ENCODE data around the gene METTL25B.

METTL25B gene

DNA sequence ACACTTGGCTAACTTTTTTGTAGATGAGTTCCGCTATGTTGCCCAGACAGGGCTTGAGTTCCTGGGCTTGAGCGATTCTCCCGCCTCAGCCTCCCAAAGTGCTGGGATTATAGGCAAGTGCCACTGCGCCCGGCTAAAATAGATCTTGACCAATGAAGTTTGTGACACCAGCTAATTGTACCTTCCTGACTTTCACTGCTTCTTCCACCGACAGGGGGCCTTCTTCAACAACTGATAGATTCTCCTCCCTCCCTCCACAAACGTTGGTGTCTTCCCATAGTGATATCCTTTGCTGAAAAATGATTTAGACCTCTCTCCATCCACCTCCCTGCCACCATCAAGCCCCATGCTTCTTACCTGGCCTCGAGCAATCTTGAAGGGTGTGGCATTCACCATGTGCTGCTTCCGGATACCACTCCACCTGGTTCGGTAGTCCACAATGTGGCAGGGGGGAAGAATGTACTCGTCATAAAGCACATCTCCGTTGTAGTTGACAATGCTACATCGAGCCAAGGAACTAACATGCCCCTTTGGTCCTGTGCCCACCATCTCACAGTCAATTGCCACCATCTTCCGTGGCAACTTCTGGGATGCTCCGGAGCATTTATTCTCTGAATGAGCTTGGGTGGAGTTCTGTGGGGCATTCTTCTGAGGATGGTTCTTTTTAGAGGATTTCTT is 1.6 kb upstream of the METTL25B start:
- DNase-seq (ENCODE audit: low read depth), result peak; percentile 82

DNA sequence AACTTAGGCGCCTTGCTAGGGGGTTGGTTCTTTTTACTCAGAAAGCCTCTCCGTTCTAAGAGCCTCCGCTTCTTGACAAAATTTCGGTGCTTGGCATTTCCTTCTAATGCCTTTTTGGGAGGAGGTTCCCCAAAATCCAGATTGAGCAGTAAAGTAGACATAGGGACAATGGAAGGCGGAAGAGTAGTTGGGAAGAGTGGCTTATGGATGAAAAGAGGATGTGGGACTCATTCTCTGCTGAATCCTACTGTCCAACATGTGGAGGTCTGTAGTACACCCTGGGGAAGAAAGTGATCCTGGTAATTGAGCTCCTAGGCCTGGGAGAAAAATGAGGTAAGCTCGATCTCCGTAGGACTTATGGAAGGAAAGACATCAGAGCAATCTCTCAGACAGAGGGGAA is 777 bp upstream of the METTL25B start:
- DNase-seq (ENCODE audit: low read depth), result no peak

DNA sequence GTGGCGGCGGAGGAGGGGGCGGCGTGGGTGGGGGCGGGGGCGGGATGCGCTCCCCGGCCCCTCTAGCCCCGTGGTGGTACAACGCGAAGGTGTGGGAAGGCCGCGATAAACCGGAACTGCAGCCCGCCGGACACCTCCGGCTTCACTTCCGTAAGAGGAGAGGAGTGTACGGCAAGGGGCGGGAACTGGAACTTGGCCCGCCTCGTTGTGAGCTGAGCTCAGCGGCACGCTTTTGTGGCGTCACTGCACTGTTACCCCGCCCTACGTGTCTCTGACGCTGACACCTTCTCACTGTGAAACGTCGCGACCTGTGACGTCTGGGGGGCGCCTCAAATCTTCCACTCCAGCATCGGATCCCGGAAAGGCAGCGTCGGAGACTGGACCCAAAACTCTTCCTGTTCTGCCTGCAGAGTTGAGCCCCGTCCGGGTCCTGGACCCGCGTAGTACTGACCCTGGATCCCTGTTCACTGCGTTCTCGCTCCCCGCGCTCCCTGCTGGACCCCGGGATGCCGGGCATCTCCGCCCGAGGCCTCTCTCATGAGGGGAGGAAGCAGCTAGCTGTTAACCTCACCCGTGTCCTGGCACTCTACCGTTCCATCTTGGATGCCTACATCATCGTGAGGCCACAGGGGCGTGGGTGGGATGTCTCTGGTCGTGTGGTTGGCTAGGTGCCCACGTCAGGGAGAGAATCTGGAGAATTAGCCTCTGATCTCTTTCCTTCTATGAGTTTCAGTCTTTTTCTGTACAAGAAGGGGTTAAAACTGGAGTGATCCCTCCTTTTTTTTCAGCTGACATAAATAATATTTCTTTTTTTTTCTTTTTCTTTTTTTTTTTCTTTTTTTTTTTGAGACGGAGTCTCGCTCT is 562 bp downstream of the METTL25B start, which contains the start of gene ISG20L2:
Gene ISG20L2 (minus strand): TSS at position 168 of the 864 bp plus-strand sequence. CDS start 1,114 bp downstream, outside the sequence.
- DNase-seq (ENCODE audit: low read depth), result peak; percentile 99

DNA sequence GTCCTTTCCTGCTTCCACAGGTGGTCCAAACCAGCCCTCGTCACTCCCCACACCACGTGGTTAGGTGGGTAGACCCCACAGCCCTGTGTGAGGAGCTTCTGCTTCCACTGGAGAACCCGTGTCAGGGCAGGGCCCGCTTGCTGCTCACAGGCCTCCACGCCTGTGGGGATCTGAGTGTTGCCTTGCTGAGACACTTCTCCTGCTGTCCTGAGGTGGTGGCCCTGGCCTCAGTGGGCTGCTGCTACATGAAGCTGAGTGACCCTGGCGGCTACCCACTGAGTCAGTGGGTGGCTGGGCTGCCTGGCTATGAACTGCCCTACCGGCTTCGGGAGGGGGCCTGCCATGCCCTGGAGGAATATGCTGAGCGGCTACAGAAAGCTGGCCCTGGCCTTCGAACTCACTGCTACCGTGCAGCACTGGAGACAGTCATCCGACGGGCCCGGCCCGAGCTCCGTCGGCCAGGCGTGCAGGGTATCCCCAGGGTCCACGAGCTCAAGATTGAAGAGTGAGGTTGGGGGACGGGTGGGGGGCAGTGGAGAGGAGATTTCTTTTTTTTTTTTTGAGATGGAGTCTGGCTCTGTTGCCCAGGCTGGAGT is 5.8 kb downstream of the METTL25B start:
- DNase-seq (ENCODE audit: low read depth), result no peak

DNA sequence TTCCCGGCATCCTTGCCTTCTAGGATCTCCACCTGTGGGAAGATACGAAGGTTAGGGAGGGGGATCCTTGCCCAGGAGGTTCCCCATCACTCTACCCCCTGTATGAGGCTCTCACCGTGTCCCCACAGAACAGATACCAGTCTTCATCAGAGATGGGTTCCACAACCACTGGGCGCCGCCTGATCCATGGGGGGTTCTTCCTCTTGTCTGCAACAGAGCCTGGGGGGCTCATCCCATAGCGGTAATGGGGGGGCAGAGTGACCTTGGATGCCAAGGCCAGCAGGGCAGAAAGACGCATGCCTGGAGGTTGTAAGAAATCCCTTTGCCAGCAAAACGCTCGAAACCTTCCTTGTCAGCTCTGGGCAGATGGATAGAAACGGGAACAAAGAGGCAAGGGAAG is 10.1 kb downstream of the METTL25B start:
- no peak for DNase-seq (ENCODE audit: low read depth)

DNA sequence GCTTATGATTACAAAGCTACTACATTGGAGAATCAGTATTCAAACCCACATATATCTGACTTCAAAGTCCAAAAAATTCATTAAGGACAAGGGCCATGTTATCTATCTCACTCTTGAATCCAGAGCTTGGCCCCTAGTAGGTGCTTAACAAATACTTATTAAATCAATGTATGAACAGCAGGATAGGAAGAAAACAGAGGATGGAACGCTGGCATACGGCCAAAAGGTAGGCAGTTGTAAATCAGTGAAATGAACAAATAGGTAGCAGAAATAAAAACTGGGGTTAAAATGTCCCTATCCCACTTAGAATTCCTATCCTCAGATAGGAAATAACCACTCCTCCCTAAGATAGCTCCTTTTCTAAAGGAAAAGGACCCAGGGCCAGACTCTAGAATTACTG is 10.6 kb downstream of the METTL25B start:
- DNase-seq (ENCODE audit: low read depth), result no peak

DNA sequence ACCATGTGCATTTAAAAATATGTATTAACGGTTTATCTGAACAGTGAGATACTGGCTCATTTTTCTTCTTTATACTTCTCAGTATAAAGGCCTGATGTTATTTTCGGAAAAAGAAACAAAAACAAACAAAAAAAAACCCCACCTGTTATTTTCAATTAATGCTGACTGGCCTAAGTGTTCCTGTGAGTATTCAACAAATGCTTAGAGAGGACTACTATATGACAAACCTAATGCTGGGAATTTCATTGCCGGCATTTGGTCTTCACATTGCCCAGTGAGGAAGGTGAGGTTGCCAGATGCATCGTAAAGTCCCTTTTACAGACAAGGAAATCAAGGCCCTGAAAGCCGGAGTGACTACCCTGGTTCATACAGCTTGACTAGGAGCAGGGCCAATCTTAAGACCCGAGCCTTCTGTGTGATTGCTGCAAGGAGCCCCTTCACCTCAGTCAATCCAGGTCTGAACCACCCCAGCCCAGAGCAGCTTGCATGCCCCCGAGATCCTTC is 12.0 kb downstream of the METTL25B start:
- no peak for DNase-seq (ENCODE audit: low read depth)

DNA sequence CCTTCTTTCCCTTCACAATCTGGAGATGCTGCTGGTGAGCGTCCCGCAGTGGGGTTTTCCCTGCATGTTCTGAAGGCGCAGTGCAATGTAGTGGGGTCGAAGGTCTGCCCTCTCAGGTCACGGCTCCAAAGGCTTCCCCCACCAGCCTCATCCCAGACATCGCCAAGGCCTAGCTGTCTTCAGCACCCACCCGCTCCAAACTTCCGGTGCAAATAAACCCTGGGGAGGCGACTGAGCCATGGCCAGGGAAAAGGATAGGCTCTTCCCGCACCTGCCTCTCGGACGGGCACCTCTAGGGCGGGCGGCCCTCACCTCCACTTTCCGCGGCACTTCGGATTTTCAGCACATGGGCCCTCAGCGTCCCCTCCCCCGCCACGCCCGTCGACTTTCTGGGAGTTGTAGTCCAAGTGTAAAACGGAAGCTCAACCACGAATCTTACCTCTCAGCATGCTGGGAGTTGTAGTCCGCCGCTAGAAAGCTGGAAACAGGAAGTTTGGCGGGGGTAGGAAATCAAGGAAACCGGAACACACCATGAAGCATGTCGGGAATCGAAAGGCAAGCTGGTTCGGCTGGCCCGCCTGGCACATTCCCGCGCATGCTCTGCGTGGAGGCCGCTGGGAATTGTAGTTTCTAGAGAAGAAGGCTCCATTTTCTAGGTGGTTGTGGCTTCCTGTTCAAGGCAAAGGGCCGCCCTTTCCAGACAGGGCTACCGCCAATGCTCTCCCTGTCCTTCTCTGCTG is 12.6 kb downstream of the METTL25B start, which contains the start of gene MRPL24:
Gene MRPL24 (minus strand): TSS at position 348 of the 740 bp plus-strand sequence. CDS start 2,384 bp downstream, outside the sequence.
- peak; percentile 100 for DNase-seq (ENCODE audit: low read depth)

DNA sequence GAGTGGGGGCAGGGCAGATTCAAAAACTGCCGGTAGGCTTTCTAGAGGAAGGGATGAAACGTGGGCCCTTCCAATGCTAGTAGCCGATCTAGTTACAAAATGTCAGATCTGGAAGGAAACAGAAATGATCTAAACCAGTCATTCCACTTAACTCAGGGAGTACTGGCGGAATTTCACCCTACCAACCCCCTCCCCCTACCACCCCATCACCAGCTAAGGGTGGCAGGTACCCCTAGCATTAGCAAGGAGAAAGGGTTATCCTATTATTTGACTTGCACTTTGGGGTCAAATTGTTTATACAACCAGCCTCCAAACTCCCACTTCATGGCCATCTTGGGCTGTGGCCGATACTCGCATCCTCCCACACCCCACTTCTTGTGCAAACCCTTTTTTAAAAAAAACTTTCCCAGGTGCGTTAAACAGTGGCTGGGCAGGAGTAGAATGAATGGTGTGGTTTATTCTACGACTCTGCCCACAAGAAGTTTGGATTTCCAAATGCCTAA is 13.3 kb downstream of the METTL25B start:
- DNase-seq (ENCODE audit: low read depth), result no peak

DNA sequence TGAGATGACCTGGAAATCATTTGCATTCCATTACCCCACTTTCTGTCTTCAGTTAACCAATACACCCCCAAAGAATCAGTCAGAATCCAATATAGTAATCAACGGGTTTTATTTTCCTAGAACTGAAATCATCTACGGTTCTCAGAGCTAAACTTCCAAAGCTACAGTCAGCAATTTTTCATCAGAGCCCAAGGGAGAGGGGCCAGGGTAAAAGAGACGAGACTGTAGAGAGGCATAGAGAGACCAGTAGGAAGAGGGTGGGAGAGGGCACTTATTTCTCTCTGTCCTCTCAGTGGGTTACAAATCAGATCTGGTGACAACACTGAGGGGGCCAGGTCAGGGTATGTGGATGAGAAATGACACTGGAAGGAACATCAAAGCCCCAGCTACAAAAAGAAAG is 13.7 kb downstream of the METTL25B start:
- DNase-seq (ENCODE audit: low read depth), result no peak

DNA sequence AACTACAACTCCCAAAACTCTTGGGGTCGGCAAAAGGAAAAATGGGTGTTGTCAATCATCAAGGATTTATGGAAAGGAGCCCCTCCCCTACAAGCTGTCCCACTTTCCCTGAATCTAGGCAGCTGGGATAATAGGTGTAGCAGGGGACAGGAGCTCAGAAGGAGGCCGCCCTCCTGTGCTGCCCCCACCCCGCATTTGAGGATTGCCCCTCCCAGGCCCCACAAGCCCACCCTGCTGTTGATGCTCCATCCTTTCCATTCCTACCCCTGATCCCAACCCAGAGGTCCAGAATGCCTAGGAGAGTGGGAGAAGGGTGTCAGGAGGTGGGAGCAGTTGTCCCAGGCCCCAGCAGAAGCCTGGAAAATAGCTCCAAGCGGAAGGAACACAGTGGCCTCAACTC is 14.5 kb downstream of the METTL25B start:
- no peak for DNase-seq (ENCODE audit: low read depth)

DNA sequence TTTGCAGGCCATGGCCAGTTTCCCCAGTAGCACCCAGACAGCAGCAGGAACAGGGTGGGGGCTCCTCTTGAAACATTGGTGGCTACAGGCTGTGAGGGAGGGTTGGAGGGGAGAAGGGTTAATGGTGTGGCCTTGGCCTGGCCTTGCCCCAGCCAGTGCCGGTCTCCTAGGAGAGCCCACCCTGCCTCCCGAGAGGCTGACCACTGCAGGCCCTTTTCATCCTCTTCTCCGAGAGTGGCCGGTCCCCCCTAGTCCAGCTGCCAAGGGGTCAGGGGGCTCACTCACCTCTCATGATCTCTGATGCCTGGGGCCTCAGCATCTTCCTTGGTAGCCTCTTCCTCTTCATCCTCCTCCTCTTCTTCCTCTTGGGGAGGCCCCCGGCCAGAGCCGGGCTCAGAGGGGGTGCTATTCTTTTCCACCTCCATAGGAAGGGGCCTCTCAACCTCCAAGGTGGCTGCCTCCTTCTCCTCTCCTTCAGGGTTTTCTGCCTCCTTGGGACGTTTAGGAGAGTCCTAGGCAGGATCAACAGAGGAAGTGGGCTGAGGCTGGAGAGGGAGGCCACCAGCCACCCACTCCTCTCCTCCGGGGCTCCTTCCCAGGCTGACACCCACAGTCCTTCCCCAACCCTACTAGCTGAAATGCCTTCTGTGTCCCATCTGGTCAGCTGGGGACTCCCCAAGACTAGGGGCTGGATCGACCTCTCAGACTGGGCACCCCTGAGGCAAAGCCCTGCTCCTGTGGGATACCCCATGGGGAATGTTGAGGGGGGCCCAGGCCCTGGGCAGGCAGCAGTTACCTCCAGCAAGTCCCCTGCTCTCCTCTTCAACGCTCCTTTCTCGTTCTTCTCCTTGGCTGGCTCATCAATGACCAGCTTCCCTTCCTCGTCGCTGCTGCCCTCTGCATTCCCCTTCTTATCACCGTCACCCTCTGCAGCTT is 15.4 kb downstream of the METTL25B start:
- DNase-seq (ENCODE audit: low read depth), result no peak

DNA sequence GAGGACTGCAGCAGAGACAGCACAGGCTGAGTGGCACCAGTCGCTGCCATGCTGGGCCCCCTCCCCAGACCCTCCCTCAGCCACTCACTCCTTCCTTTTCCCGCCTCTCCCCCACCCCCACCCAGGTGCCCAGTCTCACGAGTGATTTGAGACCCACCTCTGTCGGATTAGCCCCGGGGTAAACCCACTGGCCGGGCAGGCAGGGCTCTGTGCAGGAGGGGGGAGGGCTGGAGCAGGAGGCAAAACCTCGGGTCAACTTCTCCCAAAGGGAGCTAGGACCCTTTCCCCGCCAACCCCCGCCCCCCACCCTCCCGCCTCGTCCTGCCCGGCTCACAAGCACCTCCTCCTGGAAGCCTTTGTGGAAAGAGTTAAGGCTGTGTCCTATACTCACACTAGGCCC is 16.1 kb downstream of the METTL25B start:
- DNase-seq (ENCODE audit: low read depth), result no peak

DNA sequence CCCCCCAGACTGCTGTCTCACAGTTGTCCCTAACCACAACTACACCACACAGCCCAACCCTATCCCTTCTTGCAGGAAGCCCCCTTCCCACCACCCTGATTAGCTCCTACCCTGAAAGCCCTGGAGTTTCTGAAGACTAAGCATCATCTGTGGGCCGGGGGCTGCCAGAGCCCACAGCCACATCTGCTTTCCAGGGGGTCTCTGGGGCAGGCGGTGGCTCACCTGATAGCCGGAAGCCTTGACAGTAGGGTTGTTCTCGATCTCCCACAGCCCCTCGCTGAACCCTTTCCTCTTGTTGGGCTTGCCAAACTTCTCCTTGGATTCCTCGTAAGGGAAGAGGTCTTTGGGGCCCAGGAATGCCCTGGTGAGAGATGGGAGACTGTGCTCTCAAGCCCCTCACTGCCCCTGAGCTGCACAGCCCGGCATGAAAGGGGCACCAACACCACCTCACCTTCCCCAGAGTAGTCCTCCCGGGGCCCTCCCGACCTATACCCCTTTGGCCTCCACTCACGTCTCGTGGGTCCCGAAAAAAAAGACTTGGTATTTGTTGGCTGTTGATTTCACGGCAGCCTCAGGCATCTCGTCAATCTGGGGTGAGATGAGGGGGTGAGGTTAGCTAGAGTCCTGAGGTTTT is 16.6 kb downstream of the METTL25B start:
- DNase-seq (ENCODE audit: low read depth), result no peak

DNA sequence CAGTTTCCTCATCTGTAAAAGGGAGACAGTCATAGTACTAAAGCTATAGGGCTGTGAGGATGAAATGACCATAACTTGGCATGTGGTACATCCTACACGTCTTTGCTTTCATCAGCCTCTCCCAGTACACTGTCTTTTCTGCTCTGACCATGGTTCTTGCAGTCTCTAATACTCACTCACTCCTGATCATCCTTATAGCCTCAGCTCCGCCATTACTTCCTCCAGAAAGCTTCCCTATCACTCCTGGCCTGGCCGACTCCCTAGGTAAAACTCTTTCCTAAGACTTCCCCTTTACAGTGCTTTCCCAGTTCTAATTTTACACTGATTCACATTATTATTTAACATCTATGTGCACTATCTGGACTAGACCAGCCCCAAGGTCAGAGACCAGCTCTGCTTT is 17.6 kb downstream of the METTL25B start:
- DNase-seq (ENCODE audit: low read depth), result no peak

DNA sequence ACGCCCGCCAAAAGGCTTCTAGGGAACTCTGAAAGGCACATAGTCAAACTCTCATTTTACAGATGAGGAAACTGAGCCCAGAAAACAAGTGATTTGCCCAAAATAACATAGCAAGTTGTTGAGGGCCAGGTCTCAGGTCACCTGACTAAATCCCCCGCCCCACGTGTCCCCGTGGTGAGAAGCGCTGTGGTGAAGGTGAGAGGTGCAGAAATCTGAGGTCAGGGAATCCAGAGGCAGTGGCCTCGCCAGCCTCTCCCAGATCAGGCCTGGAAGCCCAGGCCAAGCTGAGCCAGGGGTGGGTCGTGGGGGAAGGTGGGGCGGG is 18.1 kb downstream of the METTL25B start:
- no peak for DNase-seq (ENCODE audit: low read depth)

DNA sequence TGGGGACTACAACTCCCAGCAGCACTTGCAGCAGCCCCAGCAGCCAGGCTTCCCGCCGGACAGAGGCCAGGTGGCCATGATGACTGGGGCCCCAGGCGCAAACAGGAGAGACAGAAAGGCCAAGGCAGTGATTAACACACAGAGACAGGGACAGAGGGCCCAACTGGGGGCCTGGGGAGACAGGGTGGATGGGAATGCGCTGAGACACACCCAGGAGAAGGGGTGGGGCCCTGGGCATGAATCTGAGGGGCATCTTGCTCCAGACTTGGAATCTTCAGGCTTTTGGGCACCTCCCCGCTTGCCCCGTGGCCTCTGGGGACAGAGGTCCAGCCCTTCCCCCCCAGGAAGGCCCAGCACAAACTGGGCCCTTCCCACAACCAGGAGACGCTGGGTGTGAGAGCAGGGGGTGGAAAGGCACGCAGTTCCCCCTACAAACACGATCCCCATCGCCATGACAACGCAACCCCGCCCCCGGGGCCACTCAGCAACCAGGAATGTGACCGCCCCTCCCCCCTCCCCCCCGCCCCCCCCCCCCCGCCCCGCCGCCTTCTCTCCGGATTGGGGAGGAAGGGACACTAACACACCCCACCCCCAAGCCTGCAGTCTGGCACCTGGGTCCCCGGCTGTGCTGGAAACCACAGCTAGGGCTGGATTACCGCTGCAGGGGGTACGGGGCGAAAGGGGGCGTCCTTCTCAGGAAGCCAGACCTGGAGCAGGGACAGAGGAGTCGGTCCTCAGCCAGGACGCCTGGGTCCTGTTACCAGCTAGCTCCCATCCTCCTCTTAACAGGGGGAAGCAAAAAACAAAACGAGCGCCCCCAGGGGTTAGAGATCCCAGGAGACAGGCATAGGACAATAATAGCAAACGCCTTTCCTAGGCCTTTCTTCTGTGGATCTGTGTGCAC is 18.7 kb downstream of the METTL25B start:
- DNase-seq (ENCODE audit: low read depth), result peak; percentile 96

DNA sequence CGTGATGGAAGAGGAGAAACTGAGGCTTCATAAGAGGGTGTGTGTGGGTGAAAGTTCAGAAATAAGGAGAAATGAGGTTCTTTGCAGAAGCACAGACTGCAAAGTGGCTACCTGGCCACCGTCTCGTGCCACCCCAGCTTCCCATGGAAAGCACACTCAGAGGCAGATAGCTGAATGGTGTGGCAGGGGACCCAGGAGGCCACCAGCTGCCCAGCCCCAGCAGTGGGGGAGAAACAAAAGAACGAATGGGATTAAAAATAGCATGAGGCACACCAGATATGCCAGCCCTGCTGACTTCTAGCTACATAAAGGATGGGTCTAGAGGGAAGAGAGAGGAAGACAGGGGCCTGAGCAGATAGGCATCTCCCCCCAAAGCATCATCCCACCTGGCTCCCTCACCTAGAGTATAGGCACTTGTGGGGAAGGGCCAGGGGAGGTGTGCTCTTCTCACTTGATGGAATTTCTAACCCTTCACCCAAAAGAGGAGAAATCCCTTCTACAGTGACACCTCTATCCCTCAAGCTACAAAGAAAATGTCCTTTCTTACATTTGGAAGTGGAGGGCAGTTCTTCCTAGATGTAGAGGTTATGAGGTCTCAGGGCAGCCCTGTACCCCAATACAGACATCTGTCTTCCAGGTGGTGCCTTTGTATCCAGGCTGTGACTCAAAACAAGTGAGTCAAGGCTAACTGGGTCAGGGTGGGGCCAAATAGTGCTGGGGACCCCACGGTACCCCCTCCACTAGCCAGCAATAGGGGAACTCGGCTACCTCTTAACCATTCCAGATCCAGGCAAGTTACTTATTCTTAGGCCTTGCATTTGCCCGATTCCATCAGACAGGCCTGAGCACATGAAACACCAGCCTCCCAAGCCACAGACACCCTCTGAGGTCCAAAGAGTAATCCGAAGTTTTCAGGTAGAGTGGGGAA is 19.7 kb downstream of the METTL25B start:
- peak; percentile 80 for DNase-seq (ENCODE audit: low read depth)

Measured in ELR (cell line).